OCI-LY7 (cell line): ENCODE data around the gene GCM1. TPM values are rescaled to one million over a fixed set of nuclear protein-coding genes. Genes with fewer than 3 reads are reported as not detected.

ENCODE experiments used
- BruUV-seq: library from RNA; stranded (reverse); fragments of 400-500 nt; replicated peaks from 2 replicates; lab custom pipeline; 2021; lab: Mats Ljungman, UMichigan
- CTCF ChIA-PET: fragments of 300-600 bp; sonication (Branson Sonifier 250); formaldehyde crosslinking; loops from one replicate; lab custom pipeline; 2022; ENCODE audit warnings: antibody characterized with exemption; ENCODE audit not compliant: unreplicated experiment; lab: Charles Lee
- POLR2A ChIA-PET: fragments of 300-600 bp; sonication (Branson Sonifier 250); formaldehyde crosslinking; loops from one replicate; lab custom pipeline; 2022; ENCODE audit warnings: antibody characterized with exemption; lab: Charles Lee
- DNase-seq: peaks from one replicate; pipeline ENCODE4 v3.0.0-alpha.2; 2015; ENCODE audit warnings: low spot score
- H2AFZ ChIP-seq: fragments of 200-600 bp; sonication (generic), shearing (Covaris generic); 2 replicates; pipeline ENCODE4 v1.6.1; 2014; ENCODE audit warnings: mild to moderate bottlenecking, antibody characterized with exemption, low read length, moderate library complexity
- H3K27ac ChIP-seq: fragments of 200-600 bp; sonication (generic); 2 replicates; pipeline ENCODE4 v1.5.1; 2014; ENCODE audit warnings: mixed run types, low read depth, mild to moderate bottlenecking, moderate library complexity, low read length, inconsistent platforms; ENCODE audit not compliant: poor library complexity, severe bottlenecking
- H3K36me3 ChIP-seq: fragments of 200-600 bp; sonication (generic); 2 replicates; pipeline ENCODE4 v1.6.1; 2014; ENCODE audit warnings: mild to moderate bottlenecking, antibody characterized with exemption, low read length, moderate library complexity, mixed read lengths; ENCODE audit not compliant: insufficient read depth
- H3K4me1 ChIP-seq: fragments of 200-600 bp; sonication (generic); 2 replicates; pipeline ENCODE4 v1.5.1; 2014; ENCODE audit warnings: mild to moderate bottlenecking, low read length; ENCODE audit not compliant: insufficient read depth, poor library complexity, severe bottlenecking
- H3K4me2 ChIP-seq: fragments of 200-600 bp; sonication (generic); 2 replicates; pipeline ENCODE4 v1.6.1; 2014; ENCODE audit warnings: mild to moderate bottlenecking, low read length
- H3K4me3 ChIP-seq: fragments of 200-600 bp; sonication (generic); 2 replicates; pipeline ENCODE4 v1.5.1; 2014; ENCODE audit warnings: mild to moderate bottlenecking, low read depth, low read length; ENCODE audit not compliant: poor library complexity, severe bottlenecking
- H3K79me2 ChIP-seq: fragments of 200-600 bp; sonication (generic); 2 replicates; pipeline ENCODE4 v1.6.1; 2016; ENCODE audit warnings: low read depth, mild to moderate bottlenecking, low read length, moderate library complexity, mixed read lengths; ENCODE audit not compliant: insufficient read depth
- H3K9me2 ChIP-seq: fragments of 200-600 bp; sonication (generic); 2 replicates; pipeline ENCODE4 v1.6.1; 2016; ENCODE audit warnings: mild to moderate bottlenecking, low read length, mixed read lengths; ENCODE audit not compliant: insufficient read depth
- H3K9me3 ChIP-seq: fragments of 200-600 bp; sonication (generic); 2 replicates; pipeline ENCODE4 v1.6.1; 2014; ENCODE audit warnings: mild to moderate bottlenecking, mixed run types, low read length, mixed read lengths
- H4K20me1 ChIP-seq: fragments of 200-600 bp; sonication (generic); 2 replicates; pipeline ENCODE4 v1.6.1; 2014; ENCODE audit warnings: mild to moderate bottlenecking, antibody characterized with exemption, low read length, moderate library complexity, mixed read lengths; ENCODE audit not compliant: insufficient read depth
- EZH2phosphoT487 ChIP-seq: fragments of 200-600 bp; sonication (generic); IDR thresholded peaks from 2 replicates; pipeline ENCODE4 v1.6.1; 2018; ENCODE audit warnings: low read depth, borderline replicate concordance, mild to moderate bottlenecking, mixed run types, antibody characterized with exemption, low read length, moderate library complexity, mixed read lengths
- intact Hi-C: fragments of 100-400 bp; cut with micrococcal nuclease; formaldehyde crosslinking; loops from one replicate; pipeline ENCODE4 v1.10.0; 2022; ENCODE audit not compliant: unreplicated experiment
- total RNA-seq, 2 experiments: library from RNA; depleted of rRNA in 1 of 2; stranded (reverse); fragments of >200 nt in 1 of 2; shearing (Covaris generic) in 1 of 2; gene quantifications; 2 replicates each; pipeline ENCODE4 v1.2.3, GENCODE V29; 2014 to 2022
- TF ChIP-seq, protein P1 (sequence below): fragments of 200-600 bp; sonication (generic); conservative IDR thresholded peaks from 2 replicates; pipeline ENCODE4 v1.5.1; 2014; ENCODE audit warnings: mild to moderate bottlenecking, antibody characterized with exemption, low read length, moderate library complexity, mixed read lengths

GCM1 gene
- total RNA-seq, 2 experiments from 2014 or later: not detected

DNA sequence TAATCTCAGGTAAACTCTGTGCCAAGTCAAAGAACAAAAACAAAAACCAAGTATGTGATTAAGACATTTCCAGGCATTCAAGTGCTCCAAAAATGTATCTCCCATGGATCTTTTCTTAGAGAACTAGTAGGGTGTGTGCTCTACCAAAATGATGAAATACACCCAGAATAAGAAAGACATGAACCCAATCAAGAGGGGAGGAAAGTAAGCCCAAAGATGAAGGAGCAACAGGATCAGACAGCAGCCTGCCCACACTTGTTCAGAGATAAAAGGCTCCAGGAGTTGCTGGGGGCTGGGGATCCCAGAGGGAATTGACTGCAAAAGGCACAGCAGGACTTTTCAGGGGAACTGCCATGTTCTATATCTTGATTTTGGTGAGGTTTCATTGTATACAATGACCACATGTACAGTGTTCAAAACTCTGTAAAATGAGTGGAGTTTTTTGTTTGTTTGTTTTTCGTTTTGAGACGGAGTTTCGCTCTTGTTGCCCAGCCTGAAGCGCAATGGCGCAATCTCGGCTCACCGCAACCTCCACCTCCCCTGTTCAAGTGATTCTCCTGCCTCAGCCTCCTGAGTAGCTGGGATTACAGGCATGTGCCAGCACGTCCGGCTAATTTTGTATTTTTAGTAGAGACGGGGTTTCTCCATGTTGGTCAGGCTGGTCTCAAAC is 24.4 kb downstream of the GCM1 start:
- H2AFZ ChIP-seq: no peak overlapping the region
- H3K79me2 ChIP-seq: no peaks in the 10 kb centered on the region
- H3K36me3 ChIP-seq: no peaks in the 10 kb centered on the region
- H3K4me2 ChIP-seq: no peak overlapping the region
- intact Hi-C loops: no loop called here
- no peak overlapping the region for H3K4me3 ChIP-seq
- DNase-seq: no peak
- H3K4me1 ChIP-seq: no peaks in the 10 kb centered on the region
- ChIA-PET POLR2A (no interaction called here), CTCF (no interaction called here)
- BruUV-seq: no TSS peak
- H3K9me3 ChIP-seq: no peaks in the 10 kb centered on the region
- no peaks in the 10 kb centered on the region for H4K20me1 ChIP-seq
- no peaks in the 10 kb centered on the region for H3K9me2 ChIP-seq
- H3K27ac ChIP-seq: no peak overlapping the region
- TF ChIP-seq, protein P1, sequence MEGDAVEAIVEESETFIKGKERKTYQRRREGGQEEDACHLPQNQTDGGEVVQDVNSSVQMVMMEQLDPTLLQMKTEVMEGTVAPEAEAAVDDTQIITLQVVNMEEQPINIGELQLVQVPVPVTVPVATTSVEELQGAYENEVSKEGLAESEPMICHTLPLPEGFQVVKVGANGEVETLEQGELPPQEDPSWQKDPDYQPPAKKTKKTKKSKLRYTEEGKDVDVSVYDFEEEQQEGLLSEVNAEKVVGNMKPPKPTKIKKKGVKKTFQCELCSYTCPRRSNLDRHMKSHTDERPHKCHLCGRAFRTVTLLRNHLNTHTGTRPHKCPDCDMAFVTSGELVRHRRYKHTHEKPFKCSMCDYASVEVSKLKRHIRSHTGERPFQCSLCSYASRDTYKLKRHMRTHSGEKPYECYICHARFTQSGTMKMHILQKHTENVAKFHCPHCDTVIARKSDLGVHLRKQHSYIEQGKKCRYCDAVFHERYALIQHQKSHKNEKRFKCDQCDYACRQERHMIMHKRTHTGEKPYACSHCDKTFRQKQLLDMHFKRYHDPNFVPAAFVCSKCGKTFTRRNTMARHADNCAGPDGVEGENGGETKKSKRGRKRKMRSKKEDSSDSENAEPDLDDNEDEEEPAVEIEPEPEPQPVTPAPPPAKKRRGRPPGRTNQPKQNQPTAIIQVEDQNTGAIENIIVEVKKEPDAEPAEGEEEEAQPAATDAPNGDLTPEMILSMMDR: no peak
- TF ChIP-seq EZH2phosphoT487: no peak

DNA sequence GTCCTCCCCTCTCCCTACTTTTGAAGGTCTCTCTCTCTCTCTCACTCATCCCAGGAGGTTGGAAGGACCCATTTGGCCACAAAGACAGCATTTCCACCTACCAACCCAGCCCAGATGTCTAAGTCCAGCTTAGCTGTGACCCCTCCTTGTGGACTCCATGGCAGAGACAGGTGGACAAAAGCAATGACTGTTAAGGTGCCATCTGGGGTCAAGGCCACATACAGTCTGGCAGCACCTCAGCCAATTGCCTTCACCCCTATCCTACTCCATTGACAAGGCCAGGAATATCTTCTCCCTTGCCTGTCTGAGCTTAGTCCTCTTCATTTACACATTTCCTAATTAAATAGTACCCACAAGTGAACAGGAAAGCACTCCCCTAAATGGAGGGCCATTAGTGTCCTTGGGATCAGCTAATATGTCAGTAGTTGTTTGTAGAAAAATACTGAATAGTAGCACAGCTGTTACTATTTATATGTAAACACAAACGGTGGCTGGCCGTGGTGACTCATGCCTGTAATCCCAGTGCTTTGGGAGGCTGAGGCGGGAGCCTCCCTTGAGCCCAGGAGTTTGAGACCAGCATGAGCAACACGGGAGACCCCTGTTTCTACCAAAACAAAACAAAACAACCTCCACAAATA is 28.8 kb downstream of the GCM1 start:
- no peak for TF ChIP-seq EZH2phosphoT487
- TF ChIP-seq, protein P1: no peak
- no peak for DNase-seq
- no TSS peak for BruUV-seq
- H3K4me1 ChIP-seq: no peaks in the 10 kb centered on the region
- H3K9me2 ChIP-seq: no peaks in the 10 kb centered on the region
- no peak overlapping the region for H2AFZ ChIP-seq
- no peaks in the 10 kb centered on the region for H3K79me2 ChIP-seq
- H4K20me1 ChIP-seq: no peaks in the 10 kb centered on the region
- H3K9me3 ChIP-seq: no peaks in the 10 kb centered on the region
- CTCF ChIA-PET: no interaction called here
- H3K4me3 ChIP-seq: no peak overlapping the region
- H3K27ac ChIP-seq: no peak overlapping the region
- POLR2A ChIA-PET: interaction anchor here (1.0 kb wide), 1 partner anchor 489 kb away, joined by 3 read pairs; no protein-coding TSS in a partner anchor
- no peaks in the 10 kb centered on the region for H3K36me3 ChIP-seq
- intact Hi-C loops: no loop called here
- H3K4me2 ChIP-seq: no peak overlapping the region

DNA sequence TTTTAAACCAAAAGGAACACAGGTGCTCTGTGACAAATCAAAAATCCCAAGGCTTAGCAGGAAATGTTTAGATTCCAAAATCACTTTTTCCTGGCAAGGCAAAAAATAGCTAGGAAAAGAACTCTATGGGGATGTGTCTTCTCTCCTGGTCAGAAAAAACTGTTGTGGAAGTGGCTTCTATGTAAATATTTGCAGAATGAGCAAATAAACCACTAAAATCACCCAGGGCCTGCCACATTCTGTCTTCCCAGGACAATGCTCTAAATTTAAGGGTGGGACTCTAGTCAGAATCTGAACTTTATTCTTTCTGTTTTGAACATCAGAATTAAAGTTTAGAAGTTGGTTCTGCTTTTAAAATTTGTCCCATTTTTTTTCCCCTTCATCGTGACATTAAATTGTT is 29.3 kb downstream of the GCM1 start:
- Histone ChIP-seq H3K36me3 (no peaks in the 10 kb centered on the region), H4K20me1 (no peaks in the 10 kb centered on the region), H3K4me3 (no peak overlapping the region), H3K9me2 (no peaks in the 10 kb centered on the region), H2AFZ (no peak overlapping the region), H3K4me2 (no peak overlapping the region), H3K9me3 (no peaks in the 10 kb centered on the region), H3K79me2 (no peaks in the 10 kb centered on the region), H3K4me1 (no peaks in the 10 kb centered on the region), H3K27ac (no peak overlapping the region)
- no TSS peak for BruUV-seq
- ChIA-PET POLR2A (no interaction called here), CTCF (no interaction called here)
- intact Hi-C loops: no loop called here
- no peak for DNase-seq
- TF ChIP-seq, protein P1: no peak
- TF ChIP-seq EZH2phosphoT487: no peak
